ENCODE data around the gene KLHL21. TPM values are rescaled to one million over a fixed set of nuclear protein-coding genes. Genes with fewer than 3 reads are reported as not detected.

KLHL21 gene
- total and polyA plus RNA-seq, 9 of the 15 experiments (the other 6 are each of a cell fraction or from before 2014, with no cell fraction given) = 2.1 to 42.1 (median 17.5) TPM

GRCh38 chr1:6600410-6601048, 2.1 kb downstream of the KLHL21 start (continued):
- TF ChIP-seq SAP30 (IDR thresholded peaks at IDR 0.05; ENCODE audit: borderline replicate concordance, insufficient read depth, low read depth, low read length, poor library complexity, severe bottlenecking) (no peak), HDAC2 (IDR thresholded peaks at IDR 0.05) (no peak), ZNF384 (IDR thresholded peaks at IDR 0.05; ENCODE audit: low read depth, low read length) (no peak), POU5F1 (IDR thresholded peaks at IDR 0.05; ENCODE audit: borderline replicate concordance, low read depth, low read length, partially characterized antibody) (no peak), ZNF655 (CRISPR knock-in tag; IDR thresholded peaks at IDR 0.05) (no peak), ZNF644 (tag; IDR thresholded peaks at IDR 0.05; ENCODE audit: low read depth) (no peak), RFX1 (IDR thresholded peaks at IDR 0.05) (no peak), CEBPG (CRISPR knock-in tag; IDR thresholded peaks at IDR 0.05) (no peak), CEBPG (tag; conservative IDR thresholded peaks at IDR 0.05 in 1 of 2, IDR thresholded peaks at IDR 0.05 in 1 of 2) (no peak), XRCC5 (IDR thresholded peaks at IDR 0.05; ENCODE audit: low read depth, low read length) (no peak), RERE (CRISPR knock-in tag; IDR thresholded peaks at IDR 0.05; ENCODE audit: borderline replicate concordance) (no peak), SNRNP70 (optimal IDR thresholded peaks at IDR 0.05; ENCODE audit: low read depth, low read length) (no peak), SETDB1 (IDR thresholded peaks at IDR 0.05; ENCODE audit: low read length) (no peak), ZZZ3 (IDR thresholded peaks at IDR 0.05) (no peak), ZNF518B (CRISPR knock-in tag; IDR thresholded peaks at IDR 0.05) (no peak), PML (IDR thresholded peaks at IDR 0.05; ENCODE audit: low read length) (no peak), MAX (CRISPR knock-in tag; IDR thresholded peaks at IDR 0.05) (no peak; the same call in 1 of the 2 replicates), ELF2 (CRISPR knock-in tag; IDR thresholded peaks at IDR 0.05) (no peak), XRCC3 (IDR thresholded peaks at IDR 0.05) (no peak)
